HEK293 (cell line): ENCODE measurements around the gene INO80.

ENCODE experiments used
- CTCF ChIP-seq: fragments of 450-650 bp; formaldehyde crosslinking; IDR thresholded peaks from 2 replicates; pipeline ENCODE4 v1.5.1; 2016; ENCODE audit warnings: missing biosample characterization, missing genetic modification characterization
- WT1 ChIP-seq: fragments of 450-650 bp; formaldehyde crosslinking; IDR thresholded peaks from 2 replicates; pipeline ENCODE4 v1.5.1; 2016; ENCODE audit warnings: missing biosample characterization, missing genetic modification characterization
- ZNF140 ChIP-seq: fragments of 450-650 bp; formaldehyde crosslinking; IDR thresholded peaks from 2 replicates; pipeline ENCODE4 v1.5.1; 2016; ENCODE audit warnings: missing biosample characterization, missing genetic modification characterization
- ZNF416 ChIP-seq: fragments of 450-650 bp; formaldehyde crosslinking; IDR thresholded peaks from 2 replicates; pipeline ENCODE4 v1.5.1; 2016; ENCODE audit warnings: missing biosample characterization, missing genetic modification characterization
- ZNF830 ChIP-seq: fragments of 450-650 bp; IDR thresholded peaks from 2 replicates; pipeline ENCODE4 v1.5.0; 2018; ENCODE audit warnings: missing biosample characterization, missing genetic modification characterization, low read depth, mild to moderate bottlenecking, moderate library complexity
- TF ChIP-seq, protein P1 (sequence below): fragments of 450-650 bp; formaldehyde crosslinking; IDR thresholded peaks from 2 replicates; pipeline ENCODE4 v1.5.1; 2016; ENCODE audit warnings: missing biosample characterization, missing genetic modification characterization
- TF ChIP-seq, protein P2 (sequence below): fragments of 450-650 bp; formaldehyde crosslinking; IDR thresholded peaks from 2 replicates; pipeline ENCODE4 v1.5.1; 2016; ENCODE audit warnings: missing biosample characterization, missing genetic modification characterization, borderline replicate concordance

GRCh38 chr15:40999190-40999589 lies 116.9 kb downstream of the INO80 start:
- TF ChIP-seq WT1 (tag by site-specific recombination) (no peak), CTCF (tag by site-specific recombination) (no peak), ZNF416 (tag by site-specific recombination) (no peak), ZNF140 (tag by site-specific recombination) (no peak), ZNF830 (tag by site-specific recombination) (no peak)
- TF ChIP-seq, protein P1, sequence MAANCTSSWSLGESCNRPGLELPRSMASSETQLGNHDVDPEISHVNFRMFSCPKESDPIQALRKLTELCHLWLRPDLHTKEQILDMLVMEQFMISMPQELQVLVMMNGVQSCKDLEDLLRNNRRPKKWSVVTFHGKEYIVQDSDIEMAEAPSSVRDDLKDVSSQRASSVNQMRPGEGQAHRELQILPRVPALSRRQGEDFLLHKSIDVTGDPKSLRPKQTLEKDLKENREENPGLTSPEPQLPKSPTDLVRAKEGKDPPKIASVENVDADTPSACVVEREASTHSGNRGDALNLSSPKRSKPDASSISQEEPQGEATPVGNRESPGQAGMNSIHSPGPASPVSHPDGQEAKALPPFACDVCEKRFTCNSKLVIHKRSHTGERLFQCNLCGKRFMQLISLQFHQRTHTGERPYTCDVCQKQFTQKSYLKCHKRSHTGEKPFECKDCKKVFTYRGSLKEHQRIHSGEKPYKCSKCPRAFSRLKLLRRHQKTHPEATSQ (tag by site-specific recombination) = no peak
- TF ChIP-seq, protein P2, sequence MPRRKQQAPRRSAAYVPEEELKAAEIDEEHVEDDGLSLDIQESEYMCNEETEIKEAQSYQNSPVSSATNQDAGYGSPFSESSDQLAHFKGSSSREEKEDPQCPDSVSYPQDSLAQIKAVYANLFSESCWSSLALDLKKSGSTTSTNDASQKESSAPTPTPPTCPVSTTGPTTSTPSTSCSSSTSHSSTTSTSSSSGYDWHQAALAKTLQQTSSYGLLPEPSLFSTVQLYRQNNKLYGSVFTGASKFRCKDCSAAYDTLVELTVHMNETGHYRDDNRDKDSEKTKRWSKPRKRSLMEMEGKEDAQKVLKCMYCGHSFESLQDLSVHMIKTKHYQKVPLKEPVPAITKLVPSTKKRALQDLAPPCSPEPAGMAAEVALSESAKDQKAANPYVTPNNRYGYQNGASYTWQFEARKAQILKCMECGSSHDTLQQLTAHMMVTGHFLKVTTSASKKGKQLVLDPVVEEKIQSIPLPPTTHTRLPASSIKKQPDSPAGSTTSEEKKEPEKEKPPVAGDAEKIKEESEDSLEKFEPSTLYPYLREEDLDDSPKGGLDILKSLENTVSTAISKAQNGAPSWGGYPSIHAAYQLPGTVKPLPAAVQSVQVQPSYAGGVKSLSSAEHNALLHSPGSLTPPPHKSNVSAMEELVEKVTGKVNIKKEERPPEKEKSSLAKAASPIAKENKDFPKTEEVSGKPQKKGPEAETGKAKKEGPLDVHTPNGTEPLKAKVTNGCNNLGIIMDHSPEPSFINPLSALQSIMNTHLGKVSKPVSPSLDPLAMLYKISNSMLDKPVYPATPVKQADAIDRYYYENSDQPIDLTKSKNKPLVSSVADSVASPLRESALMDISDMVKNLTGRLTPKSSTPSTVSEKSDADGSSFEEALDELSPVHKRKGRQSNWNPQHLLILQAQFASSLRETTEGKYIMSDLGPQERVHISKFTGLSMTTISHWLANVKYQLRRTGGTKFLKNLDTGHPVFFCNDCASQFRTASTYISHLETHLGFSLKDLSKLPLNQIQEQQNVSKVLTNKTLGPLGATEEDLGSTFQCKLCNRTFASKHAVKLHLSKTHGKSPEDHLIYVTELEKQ (tag by site-specific recombination) = no peak
